ENCODE data around the gene ZKSCAN7. TPM values are rescaled to one million over a fixed set of nuclear protein-coding genes. Genes with fewer than 3 reads are reported as not detected.

The ZKSCAN7 gene
- total and polyA plus RNA-seq, 2 experiments from 2014 or later, result 4.7 to 17.8 TPM

GRCh38 chr3:44518782-44519156 is 36.2 kb upstream of the ZKSCAN7 start:
- Mint-ChIP-seq H3K4me1 (peaks cover 10% of the 10 kb centered on the region), H3K36me3 (ENCODE audit: low read depth) (no peaks in the 10 kb centered on the region), H3K27me3 (ENCODE audit: insufficient read depth, low read depth, poor library complexity) (no peaks in the 10 kb centered on the region), H3K9me3 (no peaks in the 10 kb centered on the region), H3K27ac (no peak overlapping the region), H3K4me3 (no peak overlapping the region)
- no peak overlapping the region for H2AFZ ChIP-seq
- no peak overlapping the region for H3K4me3 ChIP-seq
- peaks cover 8% of the 10 kb centered on the region; the same call in 1 of the 2 replicates for H3K9me2 ChIP-seq (ENCODE audit: insufficient read depth)
- H3K27me3 ChIP-seq (ENCODE audit: insufficient read depth), result no peaks in the 10 kb centered on the region
- H3K79me2 ChIP-seq (replicated peaks; ENCODE audit: insufficient read depth), result no peaks in the 10 kb centered on the region
- DNase-seq (ENCODE audit: low spot score) (no peak), ATAC-seq (no peak)
- H3K27ac ChIP-seq (ENCODE audit: low read depth), result no peak overlapping the region
- no peaks in the 10 kb centered on the region; the same call in 1 of the 2 replicates for H3K4me1 ChIP-seq (ENCODE audit: insufficient read depth)
- no peaks in the 10 kb centered on the region for H3F3A ChIP-seq (replicated peaks; ENCODE audit: low read depth)
- TF ChIP-seq JUNB (IDR thresholded peaks at IDR 0.05; ENCODE audit: unreplicated experiment), result no peak
- TF ChIP-seq STAT1 (IDR thresholded peaks at IDR 0.05; ENCODE audit: unreplicated experiment), result no peak
- TF ChIP-seq CREB1 (CRISPR knock-in tag; IDR thresholded peaks at IDR 0.05; ENCODE audit: low read depth), result no peak
- TF ChIP-seq NANOG (IDR thresholded peaks at IDR 0.05; ENCODE audit: borderline replicate concordance), result no peak
- TF ChIP-seq ZNF114 (CRISPR knock-in tag; IDR thresholded peaks at IDR 0.05), result no peak
- TF ChIP-seq CTCF (conservative IDR thresholded peaks at IDR 0.05; ENCODE audit: low read depth in 2 of 2), result no peak
- TF ChIP-seq EZH2 (IDR thresholded peaks at IDR 0.05; ENCODE audit: low read depth, unreplicated experiment), result no peak
- no peak for TF ChIP-seq POLR2AphosphoS5 (IDR thresholded peaks at IDR 0.05; ENCODE audit: low read depth)
- TF ChIP-seq EZH2phosphoT487 (IDR thresholded peaks at IDR 0.05; ENCODE audit: unreplicated experiment), result no peak
- no peak for TF ChIP-seq REST (IDR thresholded peaks at IDR 0.05; ENCODE audit: unreplicated experiment)
- no peak for TF ChIP-seq ZNF462 (CRISPR knock-in tag; IDR thresholded peaks at IDR 0.05)
- TF ChIP-seq, protein P1, sequence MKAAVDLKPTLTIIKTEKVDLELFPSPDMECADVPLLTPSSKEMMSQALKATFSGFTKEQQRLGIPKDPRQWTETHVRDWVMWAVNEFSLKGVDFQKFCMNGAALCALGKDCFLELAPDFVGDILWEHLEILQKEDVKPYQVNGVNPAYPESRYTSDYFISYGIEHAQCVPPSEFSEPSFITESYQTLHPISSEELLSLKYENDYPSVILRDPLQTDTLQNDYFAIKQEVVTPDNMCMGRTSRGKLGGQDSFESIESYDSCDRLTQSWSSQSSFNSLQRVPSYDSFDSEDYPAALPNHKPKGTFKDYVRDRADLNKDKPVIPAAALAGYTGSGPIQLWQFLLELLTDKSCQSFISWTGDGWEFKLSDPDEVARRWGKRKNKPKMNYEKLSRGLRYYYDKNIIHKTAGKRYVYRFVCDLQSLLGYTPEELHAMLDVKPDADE (IDR thresholded peaks at IDR 0.05), result no peak
- TF ChIP-seq ZNF331 (CRISPR knock-in tag; IDR thresholded peaks at IDR 0.05; ENCODE audit: low read depth), result no peak
- no peaks in the 10 kb centered on the region for H4K20me1 ChIP-seq (replicated peaks; ENCODE audit: insufficient read depth)
- H3K4me2 ChIP-seq, result no peak overlapping the region
- no peaks in the 10 kb centered on the region for H3K36me3 ChIP-seq (ENCODE audit: insufficient read depth)
